Psoas muscle (tissue), 8 donors: ENCODE results near the gene LAMC1. TPM values are rescaled to one million over a fixed set of nuclear protein-coding genes. Genes with fewer than 3 reads are reported as not detected.

Experiments
- ATAC-seq, 4 donors: fragments of 200-7000 bp; cut with Tn5 transposase; one replicate each; pipeline ENCODE4 v1.9.1; 2020; ENCODE audit warnings: moderate library complexity in 3 of 4, mild to moderate bottlenecking in 2 of 4
- DNase-seq, 2 donors: peaks; one replicate each; pipeline ENCODE4 v3.0.0-alpha.2; 2020
- H3K27ac ChIP-seq: fragments of 200-600 bp; one replicate; pipeline ENCODE4 v1.8.0; 2022
- H3K27me3 ChIP-seq, 3 donors: fragments of 200-600 bp in 1 of 3; one replicate each; pipeline versions ENCODE4 v1.6.1 to v1.8.0; 2013 to 2022; ENCODE audit warnings: low read length in 2 of 3, mild to moderate bottlenecking in 2 of 3, moderate library complexity in 1 of 3; ENCODE audit not compliant: insufficient read depth in 3 of 3
- H3K36me3 ChIP-seq, 2 donors: fragments of 200-600 bp in 1 of 2; one replicate each; pipeline versions ENCODE4 v1.6.1 to v1.8.0; 2013 to 2022; ENCODE audit warnings: low read depth in 1 of 2, mild to moderate bottlenecking in 1 of 2, moderate library complexity in 1 of 2; ENCODE audit not compliant: insufficient read depth in 1 of 2
- H3K4me1 ChIP-seq: fragments of 200-600 bp; one replicate; pipeline ENCODE4 v1.8.0; 2022
- H3K4me3 ChIP-seq: fragments of 200-600 bp; one replicate; pipeline ENCODE4 v1.8.0; 2022; ENCODE audit warnings: mild to moderate bottlenecking
- H3K9me3 ChIP-seq: fragments of 200-600 bp; one replicate; pipeline ENCODE4 v1.8.0; 2022
- WGBS, 3 donors: extraction: QIAGEN DNeasy Blood & Tissue Kit; methylation state at CpG; one replicate each; pipeline versions ENCODE4 v1.1.6 to v1.1.7; 2013; 5-methylcytosine and 5-hydroxymethylcytosine counted together
- intact Hi-C, 2 donors: fragments of 100-400 bp; cut with DNase I; formaldehyde crosslinking; loops; one replicate each; pipeline versions ENCODE4 v1.11.0 to v1.14.2; 2022
- polyA plus RNA-seq, 3 donors: library from polyadenylated mRNA; stranded (reverse); fragments of 200-250 nt; gene quantifications; one replicate each; pipeline ENCODE4 v1.2.3, GENCODE V29; 2013
- total RNA-seq, 4 donors: library from RNA; stranded (reverse); fragmentation: NEBNext Ultra II Directional in 2 of 4; extraction: Animal tissue kit (Norgen Biotek cat#: 25700) in 2 of 4; gene quantifications; one replicate each; pipeline versions ENCODE4 v1.2.1 to v1.2.4, GENCODE V29; 2021 to 2023
- TF ChIP-seq, protein P1 (sequence below): fragments of 200-600 bp; IDR thresholded peaks from one replicate; pipeline ENCODE4 v1.8.0; 2022; ENCODE audit warnings: antibody characterized with exemption
- donor health status: healthy with polysubstance abuse.
- donor health status: DM: no; HTN: no; CAD: no; lungs with moderate emphysema.
- donor health status: Bipolar disorder and iron deficiency.
- donor health status: healthy.
- donor health status: DM: yes; HTN: yes; CAD: no.
- donor health status: DM: no; HTN: no; CAD: no.
- donor health status: DM: no; HTN: no; CAD: no.
- donor health status: DM: yes; HTN: yes; CAD: no.

LAMC1 gene
- total and polyA plus RNA-seq, 7 donors: 28.0 to 94.4 (median 71.4) TPM

DNA sequence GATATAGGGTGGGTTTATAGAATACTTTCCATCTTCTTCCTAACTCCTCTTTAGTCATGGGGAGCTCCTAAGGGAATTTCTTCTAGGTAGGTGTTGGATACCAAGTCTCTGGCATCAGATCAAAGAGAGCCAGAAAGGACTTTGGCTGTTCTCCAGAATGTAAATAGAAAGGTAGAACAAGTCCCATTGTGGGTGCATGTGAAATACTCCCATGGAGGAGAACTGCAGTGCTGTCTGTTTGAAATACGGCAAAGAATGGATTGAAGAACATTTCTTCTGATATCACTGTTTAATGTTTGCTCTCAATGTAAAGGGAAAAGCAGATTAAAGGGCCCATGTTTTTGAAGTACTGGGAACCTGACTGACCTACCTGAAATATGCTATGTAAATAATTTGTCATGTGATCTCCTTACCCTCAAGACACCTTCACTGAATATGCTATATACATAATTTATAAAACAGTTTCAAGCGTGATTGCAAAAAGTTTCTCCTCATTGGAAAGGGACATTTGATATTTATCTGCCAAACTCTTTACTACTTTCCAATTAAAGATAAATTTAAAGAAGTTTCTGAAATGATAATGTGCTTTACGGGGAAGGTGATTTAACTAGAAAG, 65.9 kb downstream of the LAMC1 start:
- Histone ChIP-seq H3K36me3 (no peaks in the 10 kb centered on the region), H3K9me3 (no peaks in the 10 kb centered on the region), H3K4me1 (peaks cover 48% of the 10 kb centered on the region), H3K27me3 (no peaks in the 10 kb centered on the region), H3K4me3 (no peak overlapping the region), H3K27ac (no peak overlapping the region)
- intact Hi-C loops: no loop called here
- WGBS, 3 donors: 90 to 97% (median 94%) methylated on average over 3 of the region's 3 CpGs
- TF ChIP-seq, protein P1, sequence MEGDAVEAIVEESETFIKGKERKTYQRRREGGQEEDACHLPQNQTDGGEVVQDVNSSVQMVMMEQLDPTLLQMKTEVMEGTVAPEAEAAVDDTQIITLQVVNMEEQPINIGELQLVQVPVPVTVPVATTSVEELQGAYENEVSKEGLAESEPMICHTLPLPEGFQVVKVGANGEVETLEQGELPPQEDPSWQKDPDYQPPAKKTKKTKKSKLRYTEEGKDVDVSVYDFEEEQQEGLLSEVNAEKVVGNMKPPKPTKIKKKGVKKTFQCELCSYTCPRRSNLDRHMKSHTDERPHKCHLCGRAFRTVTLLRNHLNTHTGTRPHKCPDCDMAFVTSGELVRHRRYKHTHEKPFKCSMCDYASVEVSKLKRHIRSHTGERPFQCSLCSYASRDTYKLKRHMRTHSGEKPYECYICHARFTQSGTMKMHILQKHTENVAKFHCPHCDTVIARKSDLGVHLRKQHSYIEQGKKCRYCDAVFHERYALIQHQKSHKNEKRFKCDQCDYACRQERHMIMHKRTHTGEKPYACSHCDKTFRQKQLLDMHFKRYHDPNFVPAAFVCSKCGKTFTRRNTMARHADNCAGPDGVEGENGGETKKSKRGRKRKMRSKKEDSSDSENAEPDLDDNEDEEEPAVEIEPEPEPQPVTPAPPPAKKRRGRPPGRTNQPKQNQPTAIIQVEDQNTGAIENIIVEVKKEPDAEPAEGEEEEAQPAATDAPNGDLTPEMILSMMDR: no peak
- ATAC-seq (no peak), DNase-seq (no peak)

DNA sequence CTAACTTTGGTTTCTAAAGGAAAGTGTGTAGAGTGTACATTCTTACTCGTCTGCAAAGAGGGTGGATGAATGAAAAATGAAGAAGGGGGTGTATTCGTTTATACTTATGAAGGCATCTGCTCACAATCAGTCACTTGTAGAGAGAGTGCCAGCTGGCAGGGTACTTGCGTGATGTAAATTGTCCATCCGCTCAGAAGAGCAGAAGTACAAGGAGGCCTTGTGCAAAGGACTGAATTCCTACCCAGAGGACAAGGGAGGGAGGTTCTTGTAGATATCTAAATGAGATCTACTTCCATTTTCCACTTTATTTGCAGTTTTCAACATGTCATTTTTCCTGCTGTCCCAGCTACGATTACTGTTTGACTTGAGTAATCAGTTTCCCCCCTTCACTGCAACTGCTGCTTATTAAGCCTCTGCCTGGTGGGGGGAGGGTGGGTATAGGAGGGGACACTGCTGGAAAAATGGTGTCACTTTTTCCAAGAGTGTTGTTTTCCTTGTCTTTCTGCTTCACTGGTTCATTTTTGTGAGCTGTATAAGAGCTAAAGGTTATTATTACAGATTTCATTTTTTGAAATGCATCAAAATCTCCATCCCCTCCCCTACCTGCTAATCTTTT, 67.3 kb downstream of the LAMC1 start:
- WGBS, 3 donors: 28 to 60% (median 30%) methylated on average over 5 of the region's 5 CpGs
- Histone ChIP-seq H3K27ac (no peak overlapping the region), H3K4me1 (peaks cover 48% of the 10 kb centered on the region), H3K9me3 (no peaks in the 10 kb centered on the region), H3K27me3 (no peaks in the 10 kb centered on the region), H3K36me3 (no peaks in the 10 kb centered on the region), H3K4me3 (no peak overlapping the region)
- DNase-seq: peak; percentile 54 to 60
- intact Hi-C loops: no loop called here
- TF ChIP-seq, protein P1: no peak
- ATAC-seq: peak in 3 of 4 donors; percentile 65 to 77 (median 74)

DNA sequence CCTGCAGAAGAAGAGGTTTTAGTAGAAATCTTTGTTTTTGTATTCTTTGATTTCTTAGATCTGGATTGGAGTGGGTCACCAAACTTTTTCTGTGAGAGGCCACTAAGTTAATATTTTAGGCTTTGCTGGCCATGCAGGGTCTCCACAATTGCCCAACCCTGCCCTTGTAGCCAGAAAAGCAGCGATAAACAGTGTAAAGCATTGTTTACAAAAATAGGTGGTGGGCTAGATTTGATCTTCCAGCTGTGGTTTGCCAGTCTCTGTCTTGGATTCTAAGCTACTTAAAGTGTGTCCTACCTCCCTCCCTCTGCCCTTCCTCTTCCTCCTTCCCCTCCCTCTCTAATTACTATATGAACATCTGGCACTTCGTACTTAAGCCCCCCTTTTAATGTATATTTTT, 68.0 kb downstream of the LAMC1 start:
- no peak for DNase-seq
- H3K4me3 ChIP-seq: no peak overlapping the region
- no peaks in the 10 kb centered on the region for H3K27me3 ChIP-seq
- H3K27ac ChIP-seq: no peak overlapping the region
- intact Hi-C loops: no loop called here
- H3K36me3 ChIP-seq: no peaks in the 10 kb centered on the region
- H3K9me3 ChIP-seq: no peaks in the 10 kb centered on the region
- 59 to 74% (median 73%) methylated on average over 2 of the region's 2 CpGs for WGBS, 3 donors
- H3K4me1 ChIP-seq: peaks cover 48% of the 10 kb centered on the region
- no peak for ATAC-seq
- TF ChIP-seq, protein P1: no peak

DNA sequence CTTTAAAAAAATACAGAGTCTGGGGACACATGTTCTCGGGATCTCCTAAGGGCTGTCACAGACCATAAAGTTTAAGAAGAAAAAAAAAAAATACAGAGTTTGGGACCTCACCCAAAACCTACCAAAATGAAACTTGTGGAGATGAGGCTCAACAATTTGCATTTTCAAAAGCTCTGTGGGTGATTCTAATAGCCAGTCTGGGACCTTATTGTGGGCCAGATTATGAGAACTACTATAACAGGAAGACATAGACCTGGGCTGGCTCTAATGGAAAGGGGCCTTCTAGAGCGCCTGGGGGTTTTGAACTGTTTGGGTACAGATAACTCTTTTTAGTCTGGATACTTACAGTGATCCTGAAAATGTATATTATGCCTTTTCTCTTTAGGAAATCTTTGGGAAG, 69.1 kb downstream of the LAMC1 start:
- intact Hi-C loops: no loop called here
- no peaks in the 10 kb centered on the region for H3K27me3 ChIP-seq
- 83 to 88% (median 83%) methylated on average over 2 of the region's 2 CpGs for WGBS, 3 donors
- peaks cover 58% of the 10 kb centered on the region for H3K4me1 ChIP-seq
- DNase-seq (no peak), ATAC-seq (no peak)
- H3K27ac ChIP-seq: no peak overlapping the region
- H3K9me3 ChIP-seq: no peaks in the 10 kb centered on the region
- no peaks in the 10 kb centered on the region for H3K36me3 ChIP-seq
- TF ChIP-seq, protein P1: no peak
- H3K4me3 ChIP-seq: no peak overlapping the region
